HG03439 (cell line): ENCODE results near the gene FHIT.

Source experiments
- ATAC-seq: cut with Tn5 transposase; IDR thresholded peaks from one replicate; pipeline ENCODE4 v1.9.1; 2021; ENCODE audit warnings: mild to moderate bottlenecking, moderate library complexity; ENCODE audit not compliant: unreplicated experiment

The FHIT gene

DNA sequence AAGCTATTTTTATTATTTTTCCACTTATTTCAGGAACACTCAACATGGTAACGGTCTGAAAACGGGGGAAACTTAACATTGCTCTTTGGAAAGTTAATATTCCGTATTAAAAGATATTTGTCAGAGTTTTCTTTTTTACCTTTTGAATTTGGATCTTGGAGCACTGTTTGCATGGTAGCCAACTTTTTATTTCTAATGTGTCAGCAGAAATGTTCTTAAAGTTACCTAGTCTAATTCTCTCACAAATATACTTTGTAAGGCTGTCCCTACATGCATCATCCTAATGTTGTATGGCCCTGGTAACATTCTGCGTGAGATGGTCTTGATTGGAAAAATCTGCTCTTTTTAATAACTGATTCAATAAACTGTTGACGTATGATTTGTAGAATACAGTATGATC is 719.5 kb downstream of the FHIT start:
- ATAC-seq, result no peak

DNA sequence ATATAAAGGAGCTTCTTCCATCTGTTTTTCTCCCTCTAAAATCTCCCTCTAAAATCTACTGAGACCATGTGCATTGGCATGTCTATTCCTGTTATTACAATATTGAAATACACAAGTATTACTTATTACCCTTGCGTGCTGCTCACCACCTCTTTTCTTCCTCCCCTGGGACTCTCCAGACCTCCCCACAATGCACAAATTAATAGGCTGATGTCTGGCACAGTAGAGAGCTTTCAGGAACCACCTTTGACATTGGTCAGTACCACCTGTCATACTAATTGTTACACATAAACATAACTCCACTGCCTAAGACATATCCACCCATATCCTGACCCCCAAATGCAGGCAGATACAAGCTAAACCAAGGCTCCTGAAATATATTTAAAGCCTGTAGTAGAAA is 722.6 kb downstream of the FHIT start:
- no peak for ATAC-seq

DNA sequence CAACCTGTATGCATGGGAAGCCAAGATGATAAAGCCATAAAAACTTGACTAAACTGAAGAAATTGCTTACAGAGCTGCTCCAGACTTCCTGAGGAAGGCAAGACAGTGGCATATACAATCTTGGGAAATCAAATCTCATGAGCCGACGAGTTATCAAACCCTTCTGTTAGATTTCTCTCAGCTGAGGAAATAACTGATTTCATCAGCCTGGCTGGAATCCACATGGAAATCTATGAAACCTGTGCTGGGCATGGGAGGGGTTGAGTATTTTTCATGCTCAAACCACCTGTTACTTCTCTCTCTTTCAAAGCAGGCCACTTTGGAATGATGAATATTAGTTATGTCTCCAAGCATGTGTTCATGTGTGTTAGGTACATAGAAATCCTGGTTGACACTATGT is 727.7 kb downstream of the FHIT start:
- no peak for ATAC-seq

DNA sequence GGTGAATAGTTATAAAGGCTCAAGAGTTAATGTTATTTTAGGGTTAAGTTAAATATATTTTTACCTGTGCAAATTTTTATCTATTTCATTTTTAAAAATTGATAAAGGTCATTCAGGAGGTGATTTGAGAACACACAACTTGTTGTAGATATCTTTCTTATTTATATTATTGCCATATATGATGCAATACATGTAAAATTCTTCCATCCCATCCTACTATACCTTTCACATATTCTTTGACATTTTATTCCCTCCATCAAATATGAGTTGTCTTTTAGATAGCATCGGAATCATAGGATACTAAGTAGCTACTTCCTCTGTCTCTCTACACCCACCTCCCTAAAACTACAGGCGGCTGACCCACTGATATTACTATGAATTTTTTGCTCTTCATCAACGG is 734.1 kb downstream of the FHIT start:
- no peak for ATAC-seq

DNA sequence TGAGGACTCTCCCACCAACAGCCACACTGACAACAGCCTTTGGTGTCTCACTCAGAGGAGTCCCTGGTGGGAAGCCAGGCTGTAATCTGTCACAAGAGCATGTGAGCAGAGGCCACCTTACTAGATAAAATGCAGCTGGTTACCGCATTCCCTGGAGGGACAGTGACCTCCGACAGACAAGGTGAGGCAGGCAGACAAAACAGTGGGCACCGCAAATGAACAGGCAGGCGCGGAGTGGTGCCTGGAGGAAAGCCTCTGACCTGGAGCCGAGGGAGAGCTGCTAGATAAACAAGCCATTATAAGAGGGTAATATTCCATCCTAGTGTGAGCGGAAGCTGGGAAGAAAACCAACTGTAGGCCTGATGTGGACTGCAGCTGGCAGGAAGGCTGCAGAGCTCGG is 736.4 kb downstream of the FHIT start:
- ATAC-seq, result no peak

DNA sequence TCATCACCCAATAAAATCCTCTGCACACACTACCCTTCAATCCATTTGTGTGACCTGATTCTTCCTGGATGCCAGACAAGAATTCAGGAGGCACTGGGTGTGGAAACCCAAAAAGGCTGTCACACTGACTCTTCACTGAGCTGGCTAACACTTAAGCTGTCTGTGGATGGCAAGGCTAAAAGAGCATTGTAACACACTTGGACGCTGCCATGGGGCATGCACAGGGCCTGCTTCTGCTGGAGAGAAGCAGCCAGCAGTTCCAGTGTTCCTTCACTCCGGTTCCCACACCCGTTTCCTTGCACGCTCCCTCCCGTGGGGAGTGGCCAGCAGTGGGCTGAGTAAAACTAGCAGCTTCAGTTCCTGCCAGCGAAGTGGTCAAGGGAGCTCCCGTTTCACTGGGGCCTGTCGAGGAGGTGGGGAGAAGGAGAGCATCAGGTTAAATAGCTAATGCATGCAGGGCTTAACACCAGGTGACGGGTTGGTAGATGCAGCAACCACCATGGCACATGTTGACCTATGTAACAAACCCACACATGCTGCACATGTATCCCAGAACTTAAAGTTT is 737.1 kb downstream of the FHIT start:
- no peak for ATAC-seq

DNA sequence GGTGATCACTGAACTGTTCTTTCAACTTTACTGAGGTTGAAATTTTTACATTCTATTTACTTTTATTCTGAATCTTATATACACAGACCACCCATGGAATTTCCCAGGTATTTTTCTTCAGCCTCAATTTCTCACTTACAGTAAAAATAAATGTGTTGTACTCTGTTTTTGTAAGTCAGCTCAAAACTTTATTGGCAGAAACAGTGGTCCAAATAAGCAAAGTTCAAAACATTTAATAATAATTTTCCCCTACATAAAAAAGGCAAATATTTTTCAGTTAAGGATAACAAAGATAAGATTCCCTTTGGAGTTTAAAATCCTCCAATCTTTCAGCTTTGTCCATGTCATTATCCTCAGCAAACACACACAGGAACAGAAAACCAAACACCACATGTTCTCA is 738.0 kb downstream of the FHIT start:
- no peak for ATAC-seq

DNA sequence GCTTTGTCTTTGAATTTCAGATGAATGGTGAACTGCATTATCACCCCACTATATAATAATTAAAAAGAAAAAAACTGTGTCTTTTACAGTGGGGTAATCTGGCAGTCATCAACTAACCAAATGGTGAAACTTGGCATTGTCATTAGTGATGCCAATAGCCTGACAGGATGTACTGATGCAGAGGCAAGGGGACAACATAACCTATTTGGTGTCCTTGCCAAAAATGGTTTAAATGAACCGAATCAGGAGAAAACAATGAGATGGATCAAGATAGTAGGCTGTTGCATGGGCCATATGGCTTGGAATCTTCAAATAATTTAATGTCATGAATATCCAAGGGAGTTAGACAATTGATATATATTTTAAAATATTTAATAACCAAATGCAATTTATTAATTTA is 738.7 kb downstream of the FHIT start:
- ATAC-seq, result no peak

DNA sequence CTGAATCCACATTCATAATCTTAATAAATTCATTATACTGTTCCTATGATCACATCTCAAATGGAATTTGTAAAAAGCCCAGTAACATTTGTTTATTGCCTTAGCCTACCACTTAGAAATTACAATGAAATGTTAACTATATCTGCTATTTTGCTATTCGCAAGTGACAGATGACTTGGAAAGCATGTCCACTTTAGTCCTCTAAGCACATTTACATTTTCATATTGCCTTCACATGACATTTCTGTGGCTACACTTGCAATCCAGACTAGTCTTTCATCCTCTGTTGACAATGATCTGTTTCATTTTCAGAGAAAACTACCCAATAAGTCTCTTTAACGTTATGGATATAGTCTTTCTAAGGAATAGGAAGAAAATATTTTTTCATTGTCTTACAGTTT is 741.8 kb downstream of the FHIT start:
- no peak for ATAC-seq

DNA sequence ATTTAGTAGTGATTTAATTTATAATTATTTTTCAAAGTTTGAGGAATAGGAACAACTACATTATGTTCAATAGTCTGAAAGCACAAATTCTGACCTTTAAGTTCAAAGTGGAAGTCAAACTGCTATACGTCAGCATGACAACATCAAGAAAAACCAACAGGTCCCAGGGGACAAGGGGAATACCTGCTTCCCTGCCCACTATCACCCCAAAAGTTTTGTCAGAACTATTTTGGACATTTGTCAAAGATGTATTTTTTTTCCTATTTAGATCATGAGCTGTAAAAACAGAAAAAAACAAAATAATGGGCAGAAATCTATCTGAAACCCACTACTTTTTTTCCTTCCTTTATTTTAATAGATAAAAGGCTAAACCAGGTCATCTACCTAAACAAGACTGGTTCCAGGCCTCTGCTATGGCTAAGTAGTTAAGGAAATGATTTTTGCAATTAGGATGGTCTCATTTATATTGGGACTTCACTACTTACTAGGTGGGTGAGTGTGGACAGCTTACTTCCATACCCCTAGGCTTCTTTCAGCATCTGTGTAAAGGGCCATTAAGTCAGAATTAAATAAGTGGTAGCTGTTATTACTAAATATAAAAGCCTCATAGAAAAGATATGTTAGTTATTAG is 746.3 kb downstream of the FHIT start:
- ATAC-seq, result no peak

DNA sequence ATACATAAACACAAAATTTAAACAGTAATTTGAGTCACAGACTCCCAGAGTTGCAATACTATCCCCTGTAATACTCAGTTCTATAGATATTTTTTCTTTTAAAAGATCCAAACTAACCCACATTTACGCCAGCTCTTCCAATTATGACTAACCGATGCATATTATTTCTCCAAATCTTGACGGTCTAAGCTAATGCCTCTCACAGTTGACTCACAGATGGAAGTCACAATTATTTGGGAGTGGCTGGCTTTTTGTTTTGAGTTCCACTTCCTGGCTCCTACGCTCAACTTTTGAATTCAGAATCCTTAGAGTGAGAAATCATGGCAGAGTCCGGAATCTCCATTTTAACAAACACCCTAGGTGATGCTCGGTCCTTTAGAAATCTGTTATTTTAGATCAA is 749.9 kb downstream of the FHIT start:
- no peak for ATAC-seq

DNA sequence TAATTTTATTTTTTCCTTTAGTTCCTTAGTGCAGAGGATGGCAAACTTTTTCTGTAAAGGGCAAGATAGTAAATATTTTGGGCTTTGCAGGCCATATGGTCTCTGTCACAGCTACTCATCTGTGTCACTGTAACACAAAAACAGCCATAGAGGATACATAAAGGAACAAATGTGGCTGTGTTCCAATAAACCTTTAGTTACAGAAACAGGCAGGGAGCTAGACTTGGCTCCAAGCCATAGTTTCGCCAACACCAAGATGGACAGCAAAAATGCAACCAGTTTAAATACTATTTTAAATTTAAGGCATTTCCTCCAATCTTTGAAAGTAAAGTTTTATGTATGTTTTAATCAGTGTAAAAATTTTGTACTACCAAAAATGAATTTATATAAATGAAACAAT is 753.4 kb downstream of the FHIT start:
- ATAC-seq, result no peak

DNA sequence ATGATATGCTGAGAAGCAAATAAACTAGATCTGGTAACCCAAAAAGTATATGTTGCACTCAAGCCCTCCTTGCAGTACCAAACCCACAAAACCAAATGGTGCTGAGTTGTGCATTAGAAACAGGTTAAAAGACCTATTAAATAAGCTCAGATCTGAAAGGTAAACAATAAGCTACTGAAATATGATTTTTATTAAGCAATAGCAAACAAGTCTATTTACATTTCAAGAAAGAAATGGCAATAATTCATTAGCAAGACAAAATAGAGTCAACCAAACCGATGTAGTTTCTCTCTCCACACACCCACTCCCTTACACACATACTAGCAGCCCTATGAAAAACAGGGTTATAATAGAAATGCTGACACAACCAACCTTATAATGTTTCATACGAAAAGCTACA is 760.3 kb downstream of the FHIT start:
- no peak for ATAC-seq

DNA sequence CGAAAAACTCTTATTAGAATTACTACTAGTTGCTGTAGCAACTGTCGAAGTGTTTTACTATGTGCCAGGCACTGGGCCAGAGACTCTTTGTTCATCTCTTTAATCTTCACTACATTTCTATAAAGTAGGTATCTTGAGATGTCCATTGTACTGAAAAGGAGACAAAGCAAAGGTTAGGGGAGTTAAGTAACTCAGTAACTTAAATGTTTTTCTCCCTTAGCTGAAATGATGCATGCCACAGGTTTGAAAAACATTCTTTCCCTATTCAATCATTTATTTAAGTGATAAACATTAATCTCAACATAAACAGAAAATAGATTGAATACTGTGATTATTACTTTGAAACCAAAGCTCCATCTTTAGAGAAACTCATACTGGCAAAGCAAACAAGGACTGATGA is 776.2 kb downstream of the FHIT start:
- no peak for ATAC-seq

DNA sequence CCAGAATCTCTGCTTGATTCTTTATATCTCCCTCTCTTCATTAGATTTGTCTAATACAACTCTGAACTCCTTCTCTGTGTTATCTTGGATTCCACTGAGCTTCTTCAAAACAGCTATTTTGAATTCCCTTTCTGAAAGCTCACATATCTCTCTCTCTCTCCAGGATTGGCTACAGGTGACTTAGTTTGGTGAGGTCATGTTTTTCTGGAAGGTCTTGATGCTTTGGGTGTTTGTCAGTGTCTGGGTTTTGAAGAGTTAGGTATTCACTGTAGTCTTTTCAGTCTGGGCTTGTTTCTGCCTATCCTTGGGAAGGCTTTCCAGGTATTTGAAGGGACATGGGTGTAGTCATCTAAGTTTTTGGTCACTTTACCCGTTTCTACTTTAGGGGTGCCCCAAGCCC is 781.8 kb downstream of the FHIT start:
- no peak for ATAC-seq

DNA sequence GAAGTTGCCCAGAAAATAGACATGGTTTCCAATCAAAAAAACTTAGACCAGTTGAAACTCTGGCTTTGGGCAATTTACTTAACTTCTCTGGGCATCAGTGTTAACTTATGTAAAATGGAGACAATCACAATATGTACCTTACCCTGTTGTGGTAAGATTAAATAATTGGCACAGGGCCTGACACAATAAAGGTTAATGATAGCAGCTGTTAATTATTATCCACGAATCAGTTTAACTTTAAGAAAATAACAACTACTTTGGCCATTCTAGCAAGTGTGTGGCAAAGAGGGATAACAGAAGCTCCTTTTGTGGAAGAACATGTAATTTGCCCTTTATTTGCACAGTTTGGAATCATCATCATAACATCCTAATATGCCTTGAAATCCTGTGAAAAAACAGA is 787.6 kb downstream of the FHIT start:
- ATAC-seq, result no peak

DNA sequence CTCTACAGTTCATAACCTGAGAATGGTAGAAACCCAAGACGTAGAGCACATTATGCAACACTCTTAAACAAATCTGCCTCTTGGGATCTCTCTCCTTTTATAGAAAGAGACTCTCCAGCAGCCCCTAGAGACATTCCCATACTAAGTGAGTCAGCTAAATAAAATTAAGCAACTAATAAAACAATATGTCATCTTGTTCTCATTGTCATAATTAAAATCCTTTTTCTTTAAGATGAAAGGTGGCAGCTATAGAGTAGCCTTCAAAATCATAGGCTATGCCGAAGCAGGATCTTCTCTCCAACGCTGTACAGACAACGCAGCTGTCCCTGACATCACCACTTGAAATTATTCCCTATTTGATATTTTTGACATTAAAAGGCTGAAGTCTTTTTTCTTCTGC is 790.0 kb downstream of the FHIT start:
- no peak for ATAC-seq

DNA sequence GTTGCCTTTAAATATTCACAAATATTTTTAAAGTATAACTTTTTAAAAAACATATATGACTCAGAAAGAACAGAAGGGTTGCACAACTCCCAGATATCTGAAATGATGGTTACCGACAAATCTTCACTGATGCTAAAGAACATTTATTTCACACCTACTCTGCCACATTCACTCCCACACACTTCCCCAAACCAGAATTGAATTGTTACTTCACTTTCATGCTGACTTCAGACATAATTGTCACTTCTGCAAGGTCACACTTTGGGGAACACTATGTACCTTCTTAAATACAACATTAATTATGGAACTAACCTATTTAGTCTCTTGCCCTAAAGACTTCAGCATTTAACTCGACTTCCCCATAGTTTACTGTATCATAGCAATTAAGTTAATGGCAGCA is 795.1 kb downstream of the FHIT start:
- no peak for ATAC-seq

DNA sequence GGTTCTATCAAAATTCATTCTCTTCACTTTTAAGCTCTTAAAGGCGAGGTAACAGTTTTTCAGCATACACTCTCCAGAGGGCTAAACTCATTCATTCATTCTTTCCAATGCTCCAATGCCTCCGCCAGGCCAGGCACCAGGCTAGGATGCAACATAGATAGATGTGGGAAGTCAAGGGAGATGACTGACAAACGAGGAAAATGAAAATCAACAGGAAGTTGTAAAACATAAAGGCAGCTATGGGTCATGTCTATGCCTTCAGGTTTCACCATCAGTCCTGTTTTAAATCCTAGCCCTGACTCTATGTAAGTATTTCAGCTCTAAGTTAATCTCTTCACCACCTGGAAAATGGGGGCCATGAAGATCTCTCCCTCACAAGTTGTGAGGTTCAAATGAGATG is 797.9 kb downstream of the FHIT start:
- no peak for ATAC-seq

DNA sequence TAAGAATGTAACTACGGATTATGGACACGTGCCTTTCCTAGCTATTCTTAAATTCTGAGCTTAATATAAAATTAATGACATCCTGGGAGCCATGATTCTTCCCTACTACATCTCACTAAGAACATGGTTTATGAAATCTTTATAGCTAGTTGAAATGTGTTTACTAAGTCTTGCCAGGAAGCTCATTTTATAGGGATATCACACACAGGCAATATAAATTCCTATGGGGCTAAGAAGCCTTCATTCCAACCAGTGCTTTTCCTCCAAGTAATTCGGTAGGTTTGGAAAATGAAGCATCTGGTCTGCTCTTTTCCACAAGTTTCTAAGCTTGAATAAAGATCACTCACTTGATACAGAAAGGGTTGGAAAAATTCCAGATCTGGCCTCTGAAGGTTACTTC is 802.6 kb downstream of the FHIT start:
- no peak for ATAC-seq

DNA sequence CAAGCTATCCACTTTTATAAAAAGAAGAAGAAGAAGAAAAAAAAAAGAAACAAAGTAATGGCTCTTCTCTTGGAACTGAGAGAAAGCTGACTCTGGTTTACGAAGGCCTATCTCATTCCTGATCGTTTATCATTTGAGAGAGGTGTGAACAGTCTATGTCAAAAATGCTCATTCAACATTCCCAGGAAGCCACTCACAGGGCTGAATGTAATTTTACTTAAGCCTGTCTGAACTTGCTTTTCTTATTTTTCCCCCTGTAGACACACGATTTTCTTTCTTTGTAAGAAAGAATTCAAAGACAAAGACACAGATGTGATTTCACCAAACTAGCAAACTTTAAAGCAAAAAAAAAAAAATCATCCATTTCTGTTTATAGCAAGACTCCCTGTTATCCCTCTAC is 805.8 kb downstream of the FHIT start:
- ATAC-seq, result no peak

DNA sequence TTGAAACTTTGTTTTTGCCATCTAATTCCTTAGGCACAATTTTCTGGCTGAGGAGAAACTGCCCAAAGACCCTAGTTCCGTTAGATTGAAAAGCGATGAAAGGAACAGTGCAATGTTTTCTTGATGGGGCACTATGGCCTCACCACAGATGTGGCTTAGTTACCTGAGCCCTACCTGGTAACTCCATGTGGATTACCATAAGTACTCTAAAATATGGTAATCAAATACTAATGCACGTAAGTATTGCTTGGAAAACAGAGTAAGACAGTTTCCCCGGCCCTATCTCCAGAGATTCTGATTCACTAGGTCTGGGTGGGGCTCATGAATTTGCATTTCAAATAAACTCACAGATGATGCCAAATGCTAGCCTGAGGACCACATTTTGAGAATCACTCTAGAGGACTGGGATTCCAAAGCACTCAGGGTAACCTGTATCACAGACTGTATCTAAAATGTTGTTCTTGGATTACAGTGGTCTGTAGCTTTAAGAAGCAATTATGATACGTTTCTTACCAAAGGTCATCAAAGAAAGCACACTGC is 806.3 kb downstream of the FHIT start:
- no peak for ATAC-seq

DNA sequence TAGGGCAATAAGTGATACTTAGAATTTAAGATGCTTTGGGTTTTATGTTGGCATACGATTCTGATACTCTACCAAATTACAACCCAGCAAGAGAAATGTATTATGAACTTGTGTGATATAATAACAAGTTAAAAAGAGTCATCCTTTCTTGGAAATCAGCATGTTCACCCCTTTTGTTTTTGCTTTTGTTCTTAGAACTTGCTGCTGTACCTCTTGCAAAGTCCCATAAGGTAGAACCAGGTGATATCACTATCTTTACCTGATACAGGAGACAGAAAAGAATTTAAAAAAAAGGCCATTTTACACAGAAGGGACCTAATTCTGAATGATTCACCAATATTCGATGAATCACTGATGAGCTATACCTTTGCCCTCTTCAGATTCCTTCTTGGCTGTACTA is 810.4 kb downstream of the FHIT start:
- no peak for ATAC-seq
